Caki2 (cell line): ENCODE data around the gene ANXA7. TPM values are rescaled to one million over a fixed set of nuclear protein-coding genes. Genes with fewer than 3 reads are reported as not detected.
"Not testable (repeated sequence)": the region's sequence is repeated elsewhere in the genome, so short reads cannot be mapped to it uniquely, and the experiment has no call there.

Experiments
- DNase-seq: peaks from one replicate; pipeline ENCODE4 v3.0.0-alpha.2; 2015; ENCODE audit warnings: low read depth
- in situ Hi-C: cut with HindIII; loops from 2 replicates; pipeline ENCODE4 v1.10.0; 2016; ENCODE audit warnings: low sequenced_read_pairs, low pct_unique_long_range_greater_than_20kb, mixed read lengths
- total RNA-seq: library from RNA; depleted of rRNA; stranded (reverse); fragments of >200 nt; shearing (Covaris generic); gene quantifications from 2 replicates; pipeline ENCODE4 v1.2.3, GENCODE V29; 2014; ENCODE audit warnings: low replicate concordance

Gene ANXA7
- total RNA-seq, 1 experiment from 2014 or later: 84.4 TPM

- in situ Hi-C loops: no loop called here
- peak; percentile 79 for DNase-seq
These were observed 740 bp downstream of the ANXA7 start for GRCh38 chr10:73413108-73413527.

- in situ Hi-C loops: no loop called here
- no peak for DNase-seq
These were observed 3.0 kb downstream of the ANXA7 start for GRCh38 chr10:73410897-73411296.

GRCh38 chr10:73408978-73409521 is 4.8 kb downstream of the ANXA7 start:
- in situ Hi-C loops: no loop called here
- DNase-seq: no peak

GRCh38 chr10:73408061-73408460 is 5.8 kb downstream of the ANXA7 start:
- no peak for DNase-seq
- in situ Hi-C loops: no loop called here

- DNase-seq: no peak
- in situ Hi-C loops: no loop called here
These were observed 6.4 kb downstream of the ANXA7 start for GRCh38 chr10:73407495-73407894.

- in situ Hi-C loops: no loop called here
- peak; percentile 82 for DNase-seq
These were observed 7.0 kb downstream of the ANXA7 start for GRCh38 chr10:73406846-73407245.

- DNase-seq: no peak
- in situ Hi-C loops: no loop called here
These were observed 8.3 kb downstream of the ANXA7 start for GRCh38 chr10:73405556-73405955.

GRCh38 chr10:73404690-73405089 is 9.2 kb downstream of the ANXA7 start:
- DNase-seq: no peak
- in situ Hi-C loops: no loop called here

- DNase-seq: no peak
- in situ Hi-C loops: no loop called here
These were observed 12.2 kb downstream of the ANXA7 start for GRCh38 chr10:73401636-73402035.

- in situ Hi-C loops: no loop called here
- DNase-seq: no peak
These were observed 14.8 kb downstream of the ANXA7 start for GRCh38 chr10:73399063-73399462.

GRCh38 chr10:73398024-73398423 is 15.8 kb downstream of the ANXA7 start:
- no peak for DNase-seq
- in situ Hi-C loops: no loop called here

GRCh38 chr10:73394325-73394724 is 19.5 kb downstream of the ANXA7 start:
- DNase-seq, in situ Hi-C loops: not testable (repeated sequence)

- no peak for DNase-seq
- in situ Hi-C loops: no loop called here
These were observed 25.6 kb downstream of the ANXA7 start for GRCh38 chr10:73388228-73388627.

GRCh38 chr10:73386583-73386982 is 27.3 kb downstream of the ANXA7 start:
- DNase-seq: no peak
- in situ Hi-C loops: no loop called here

- no peak for DNase-seq
- in situ Hi-C loops: no loop called here
These were observed 34.7 kb downstream of the ANXA7 start for GRCh38 chr10:73379064-73379748.

GRCh38 chr10:73376679-73377078 is 37.2 kb downstream of the ANXA7 start:
- in situ Hi-C loops: no loop called here
- DNase-seq: no peak

GRCh38 chr10:73368238-73368637 is 45.6 kb downstream of the ANXA7 start:
- no peak for DNase-seq
- in situ Hi-C loops: no loop called here

- no peak for DNase-seq
- in situ Hi-C loops: no loop called here
These were observed 47.2 kb downstream of the ANXA7 start for GRCh38 chr10:73366381-73367298.

- in situ Hi-C loops: no loop called here
- no peak for DNase-seq
These were observed 48.9 kb downstream of the ANXA7 start for GRCh38 chr10:73364964-73365363.
